ENCODE data around the gene COQ7.

COQ7 gene

GRCh38 chr16:19027416-19027815 lies 40.0 kb upstream of the COQ7 start:
- Histone ChIP-seq H3F3A (ENCODE audit: insufficient read depth) (no peaks in the 10 kb centered on the region), H3K4me3 (ENCODE audit: insufficient read depth, low read length, poor library complexity, severe bottlenecking) (no peak overlapping the region), H3K36me3 (ENCODE audit: low read length) (no peaks in the 10 kb centered on the region), H3K79me2 (ENCODE audit: insufficient read depth, low read length) (no peaks in the 10 kb centered on the region), H3K9me3 (ENCODE audit: insufficient read depth, low read length) (no peaks in the 10 kb centered on the region), H3K27ac (ENCODE audit: low read depth, low read length) (no peak overlapping the region), H3K4me2 (ENCODE audit: low read depth, low read length, poor library complexity, severe bottlenecking) (no peak overlapping the region), H3K9ac (ENCODE audit: low read length) (no peak overlapping the region), H3K27me3 (ENCODE audit: low read length) (no peaks in the 10 kb centered on the region), H4K20me1 (ENCODE audit: low read depth, low read length) (no peaks in the 10 kb centered on the region), H3K9me2 (replicated peaks; ENCODE audit: insufficient read depth, low read length) (no peaks in the 10 kb centered on the region), H2AFZ (ENCODE audit: low read depth, low read length, severe bottlenecking) (no peak overlapping the region)
- TF ChIP-seq CTCF (IDR thresholded peaks at IDR 0.05; ENCODE audit: insufficient read depth, low read length, poor library complexity, severe bottlenecking) (no peak), EZH2phosphoT487 (conservative IDR thresholded peaks at IDR 0.05; ENCODE audit: low read length) (no peak)

GRCh38 chr16:19029980-19030379 lies 37.4 kb upstream of the COQ7 start:
- no peak overlapping the region for H3K27ac ChIP-seq (ENCODE audit: low read depth, low read length)
- no peaks in the 10 kb centered on the region for H3K36me3 ChIP-seq (ENCODE audit: low read length)
- no peaks in the 10 kb centered on the region for H3F3A ChIP-seq (ENCODE audit: insufficient read depth)
- no peaks in the 10 kb centered on the region for H3K9me2 ChIP-seq (replicated peaks; ENCODE audit: insufficient read depth, low read length)
- no peak overlapping the region for H3K9ac ChIP-seq (ENCODE audit: low read length)
- no peaks in the 10 kb centered on the region for H3K27me3 ChIP-seq (ENCODE audit: low read length)
- H3K4me3 ChIP-seq (ENCODE audit: insufficient read depth, low read length, poor library complexity, severe bottlenecking): no peak overlapping the region
- no peak overlapping the region for H3K4me2 ChIP-seq (ENCODE audit: low read depth, low read length, poor library complexity, severe bottlenecking)
- H4K20me1 ChIP-seq (ENCODE audit: low read depth, low read length): no peaks in the 10 kb centered on the region
- H3K9me3 ChIP-seq (ENCODE audit: insufficient read depth, low read length): no peaks in the 10 kb centered on the region
- TF ChIP-seq CTCF (IDR thresholded peaks at IDR 0.05; ENCODE audit: insufficient read depth, low read length, poor library complexity, severe bottlenecking) (no peak), EZH2phosphoT487 (conservative IDR thresholded peaks at IDR 0.05; ENCODE audit: low read length) (no peak)
- H2AFZ ChIP-seq (ENCODE audit: low read depth, low read length, severe bottlenecking): no peak overlapping the region
- no peaks in the 10 kb centered on the region for H3K79me2 ChIP-seq (ENCODE audit: insufficient read depth, low read length)

- H3K9ac ChIP-seq (ENCODE audit: low read length): no peak overlapping the region
- TF ChIP-seq CTCF (IDR thresholded peaks at IDR 0.05; ENCODE audit: insufficient read depth, low read length, poor library complexity, severe bottlenecking): no peak
- no peak for TF ChIP-seq EZH2phosphoT487 (conservative IDR thresholded peaks at IDR 0.05; ENCODE audit: low read length)
- H2AFZ ChIP-seq (ENCODE audit: low read depth, low read length, severe bottlenecking): no peak overlapping the region
- H3K4me2 ChIP-seq (ENCODE audit: low read depth, low read length, poor library complexity, severe bottlenecking): no peak overlapping the region
- H3F3A ChIP-seq (ENCODE audit: insufficient read depth): no peaks in the 10 kb centered on the region
- no peaks in the 10 kb centered on the region for H4K20me1 ChIP-seq (ENCODE audit: low read depth, low read length)
- no peak overlapping the region for H3K4me3 ChIP-seq (ENCODE audit: insufficient read depth, low read length, poor library complexity, severe bottlenecking)
- H3K27me3 ChIP-seq (ENCODE audit: low read length): no peaks in the 10 kb centered on the region
- no peaks in the 10 kb centered on the region for H3K36me3 ChIP-seq (ENCODE audit: low read length)
- H3K9me2 ChIP-seq (replicated peaks; ENCODE audit: insufficient read depth, low read length): no peaks in the 10 kb centered on the region
- no peaks in the 10 kb centered on the region for H3K79me2 ChIP-seq (ENCODE audit: insufficient read depth, low read length)
- H3K27ac ChIP-seq (ENCODE audit: low read depth, low read length): no peak overlapping the region
- H3K9me3 ChIP-seq (ENCODE audit: insufficient read depth, low read length): no peaks in the 10 kb centered on the region
Measured at GRCh38 chr16:19031738-19032137, 35.7 kb upstream of the COQ7 start.
